ENCODE measurements around the gene RAPGEF4. TPM values are rescaled to one million over a fixed set of nuclear protein-coding genes. Genes with fewer than 3 reads are reported as not detected.

Gene RAPGEF4
- total RNA-seq, 1 experiment from 2014 or later: 0.62 TPM

GRCh38 chr2:173095356-173095755, 359.7 kb downstream of the RAPGEF4 start:
- ChIA-PET CTCF (interaction anchor here (0.7 kb wide), 1 partner anchor 68 kb away, joined by 3 read pairs; no protein-coding TSS in a partner anchor), POLR2A (no interaction called here)
- Histone ChIP-seq H3K36me3 (ENCODE audit: control insufficient read depth, insufficient read depth, low read length) (peaks cover 25% of the 10 kb centered on the region; the same call in 1 of the 2 replicates), H3K27ac (ENCODE audit: low read length) (peak overlapping the region; percentile 99), H3K9me3 (ENCODE audit: control insufficient read depth, insufficient read depth, low read depth, low read length) (no peaks in the 10 kb centered on the region), H3K4me3 (ENCODE audit: low read depth in 2 of 2, low read length in 2 of 2) (no peak overlapping the region), H3K4me1 (ENCODE audit: control insufficient read depth, insufficient read depth, low read length) (peaks cover 54% of the 10 kb centered on the region), H3K27me3 (ENCODE audit: control insufficient read depth, insufficient read depth, low read length) (no peaks in the 10 kb centered on the region)
- intact Hi-C loops (cut with micrococcal nuclease; ENCODE audit: unreplicated experiment): no loop called here
- TF ChIP-seq CTCF (IDR thresholded peaks at IDR 0.05) (no peak), TCF7L2 (IDR thresholded peaks at IDR 0.05; ENCODE audit: low read depth, low read length) (no peak), POLR2AphosphoS5 (IDR thresholded peaks at IDR 0.05; ENCODE audit: low read depth, low read length) (no peak), SIN3A (IDR thresholded peaks at IDR 0.05; ENCODE audit: borderline replicate concordance, insufficient read depth, low read depth, low read length) (no peak)
- TF ChIP-seq, protein P1, sequence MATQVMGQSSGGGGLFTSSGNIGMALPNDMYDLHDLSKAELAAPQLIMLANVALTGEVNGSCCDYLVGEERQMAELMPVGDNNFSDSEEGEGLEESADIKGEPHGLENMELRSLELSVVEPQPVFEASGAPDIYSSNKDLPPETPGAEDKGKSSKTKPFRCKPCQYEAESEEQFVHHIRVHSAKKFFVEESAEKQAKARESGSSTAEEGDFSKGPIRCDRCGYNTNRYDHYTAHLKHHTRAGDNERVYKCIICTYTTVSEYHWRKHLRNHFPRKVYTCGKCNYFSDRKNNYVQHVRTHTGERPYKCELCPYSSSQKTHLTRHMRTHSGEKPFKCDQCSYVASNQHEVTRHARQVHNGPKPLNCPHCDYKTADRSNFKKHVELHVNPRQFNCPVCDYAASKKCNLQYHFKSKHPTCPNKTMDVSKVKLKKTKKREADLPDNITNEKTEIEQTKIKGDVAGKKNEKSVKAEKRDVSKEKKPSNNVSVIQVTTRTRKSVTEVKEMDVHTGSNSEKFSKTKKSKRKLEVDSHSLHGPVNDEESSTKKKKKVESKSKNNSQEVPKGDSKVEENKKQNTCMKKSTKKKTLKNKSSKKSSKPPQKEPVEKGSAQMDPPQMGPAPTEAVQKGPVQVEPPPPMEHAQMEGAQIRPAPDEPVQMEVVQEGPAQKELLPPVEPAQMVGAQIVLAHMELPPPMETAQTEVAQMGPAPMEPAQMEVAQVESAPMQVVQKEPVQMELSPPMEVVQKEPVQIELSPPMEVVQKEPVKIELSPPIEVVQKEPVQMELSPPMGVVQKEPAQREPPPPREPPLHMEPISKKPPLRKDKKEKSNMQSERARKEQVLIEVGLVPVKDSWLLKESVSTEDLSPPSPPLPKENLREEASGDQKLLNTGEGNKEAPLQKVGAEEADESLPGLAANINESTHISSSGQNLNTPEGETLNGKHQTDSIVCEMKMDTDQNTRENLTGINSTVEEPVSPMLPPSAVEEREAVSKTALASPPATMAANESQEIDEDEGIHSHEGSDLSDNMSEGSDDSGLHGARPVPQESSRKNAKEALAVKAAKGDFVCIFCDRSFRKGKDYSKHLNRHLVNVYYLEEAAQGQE (IDR thresholded peaks at IDR 0.05; ENCODE audit: insufficient read depth in 1 of 2, low read depth in 2 of 2, low read length in 1 of 2): no peak
- BruUV-seq (replicated peaks): no TSS peak
- no peak for ATAC-seq
- in situ Hi-C loops (cut with HindIII; ENCODE audit: low pct_unique_long_range_greater_than_20kb, low sequenced_read_pairs): no loop called here
- no peak for DNase-seq (ENCODE audit: low read depth, low spot score)

GRCh38 chr2:173099271-173099670, 363.6 kb downstream of the RAPGEF4 start:
- POLR2A ChIA-PET: interaction anchor here (1.2 kb wide), 1 partner anchor 19 kb away, joined by 3 read pairs; no protein-coding TSS in a partner anchor

More at GRCh38 chr2:173099271-173099670, 363.6 kb downstream of the RAPGEF4 start:
- Histone ChIP-seq H3K27ac (ENCODE audit: low read length) (peak overlapping the region; percentile 99), H3K4me1 (ENCODE audit: control insufficient read depth, insufficient read depth, low read length) (peaks cover 38% of the 10 kb centered on the region), H3K36me3 (ENCODE audit: control insufficient read depth, insufficient read depth, low read length) (peaks cover 20% of the 10 kb centered on the region; the same call in 1 of the 2 replicates), H3K9me3 (ENCODE audit: control insufficient read depth, insufficient read depth, low read depth, low read length) (no peaks in the 10 kb centered on the region), H3K27me3 (ENCODE audit: control insufficient read depth, insufficient read depth, low read length) (no peaks in the 10 kb centered on the region), H3K4me3 (ENCODE audit: low read depth in 2 of 2, low read length in 2 of 2) (no peak overlapping the region)
- CTCF ChIA-PET: interaction anchor here (0.8 kb wide), 1 partner anchor 110 kb away, joined by 6 read pairs; no protein-coding TSS in a partner anchor
- peak; percentile 29; the same call in 1 of the 2 replicates for ATAC-seq
- TF ChIP-seq, protein P1 (IDR thresholded peaks at IDR 0.05; ENCODE audit: insufficient read depth in 1 of 2, low read depth in 2 of 2, low read length in 1 of 2): no peak
- TF ChIP-seq CTCF (IDR thresholded peaks at IDR 0.05): no peak
- TF ChIP-seq POLR2AphosphoS5 (IDR thresholded peaks at IDR 0.05; ENCODE audit: low read depth, low read length): no peak
- no peak for DNase-seq (ENCODE audit: low read depth, low spot score)
- intact Hi-C loops (cut with micrococcal nuclease; ENCODE audit: unreplicated experiment) (no loop called here), in situ Hi-C loops (cut with HindIII; ENCODE audit: low pct_unique_long_range_greater_than_20kb, low sequenced_read_pairs) (no loop called here)
- no TSS peak for BruUV-seq (replicated peaks)

All from Panc1 (cell line).